ENCODE measurements around the gene THRSP. TPM values are rescaled to one million over a fixed set of nuclear protein-coding genes. Genes with fewer than 3 reads are reported as not detected.
A peak's percentile ranks its signal among the peaks of the same experiment; 100 is the strongest.
"Not testable (repeated sequence)": the region's sequence is repeated elsewhere in the genome, so short reads cannot be mapped to it uniquely, and the experiment has no call there.

THRSP gene, protein sequence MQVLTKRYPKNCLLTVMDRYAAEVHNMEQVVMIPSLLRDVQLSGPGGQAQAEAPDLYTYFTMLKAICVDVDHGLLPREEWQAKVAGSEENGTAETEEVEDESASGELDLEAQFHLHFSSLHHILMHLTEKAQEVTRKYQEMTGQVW
- 3.5 and 4.1 TPM in 2 replicates for total RNA-seq
- polyA plus RNA-seq (2012): 0.52 TPM

DNA sequence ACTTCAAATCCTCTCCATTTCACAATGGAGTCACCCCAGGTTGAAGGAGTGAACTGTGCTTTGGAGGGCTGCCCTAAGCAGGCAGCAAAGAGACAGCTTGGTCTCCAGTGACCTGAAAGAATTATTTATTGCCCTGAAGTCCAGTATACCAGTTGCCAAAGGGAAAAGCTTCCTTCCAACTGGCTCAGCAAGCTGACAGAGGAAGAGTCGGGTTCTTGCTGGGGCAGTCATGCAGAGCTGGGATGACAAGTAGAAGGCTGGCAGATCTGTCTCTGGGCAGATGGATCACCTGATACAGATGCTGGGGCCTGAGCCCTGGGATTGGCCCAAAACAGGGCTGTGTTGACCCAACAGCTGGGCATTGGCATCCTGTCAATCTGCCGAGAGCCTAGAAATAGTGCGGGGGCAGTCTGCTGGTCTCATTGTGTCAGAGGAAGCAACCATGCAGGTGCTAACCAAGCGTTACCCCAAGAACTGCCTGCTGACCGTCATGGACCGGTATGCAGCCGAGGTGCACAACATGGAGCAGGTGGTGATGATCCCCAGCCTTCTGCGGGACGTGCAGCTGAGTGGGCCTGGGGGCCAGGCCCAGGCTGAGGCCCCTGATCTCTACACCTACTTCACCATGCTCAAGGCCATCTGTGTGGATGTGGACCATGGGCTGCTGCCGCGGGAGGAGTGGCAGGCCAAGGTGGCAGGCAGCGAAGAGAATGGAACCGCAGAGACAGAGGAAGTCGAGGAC is at the start of gene THRSP:
Gene THRSP, plus strand, starts transcription at position 422 of the 742 bp plus-strand sequence. Its CDS starts 21 bp downstream, at position 443.
- DNase-seq (ENCODE audit: low read depth): peak; percentile 67

DNA sequence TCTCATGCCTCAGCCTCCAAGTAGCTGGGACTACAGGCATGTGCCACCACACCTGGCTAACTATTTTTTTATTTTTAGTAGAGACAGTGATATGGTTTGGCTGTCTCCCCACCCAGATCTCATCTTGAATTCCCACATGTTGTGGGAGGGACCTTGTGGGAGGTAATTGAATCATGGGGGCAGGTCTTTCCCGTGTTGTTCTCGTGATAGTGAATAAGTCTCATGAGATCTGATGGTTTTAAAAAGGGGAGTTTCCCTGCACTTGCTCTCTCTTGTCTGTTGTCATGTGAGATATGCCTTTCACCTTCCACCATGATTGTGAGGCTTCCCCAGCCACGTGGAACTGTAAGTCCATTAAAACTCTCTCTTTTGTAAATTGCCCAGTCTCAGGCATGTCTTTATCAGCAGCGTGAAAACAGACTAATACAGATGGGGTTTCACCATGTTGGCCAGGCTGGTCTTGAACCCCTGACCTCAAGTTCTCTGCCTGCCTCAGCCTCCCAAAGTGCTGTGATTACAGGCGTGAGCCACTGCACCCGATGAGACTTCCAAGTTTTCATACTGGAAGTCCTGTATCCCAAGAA is 48.6 kb upstream of the THRSP start:
- DNase-seq (ENCODE audit: low read depth): peak; percentile 40

DNA sequence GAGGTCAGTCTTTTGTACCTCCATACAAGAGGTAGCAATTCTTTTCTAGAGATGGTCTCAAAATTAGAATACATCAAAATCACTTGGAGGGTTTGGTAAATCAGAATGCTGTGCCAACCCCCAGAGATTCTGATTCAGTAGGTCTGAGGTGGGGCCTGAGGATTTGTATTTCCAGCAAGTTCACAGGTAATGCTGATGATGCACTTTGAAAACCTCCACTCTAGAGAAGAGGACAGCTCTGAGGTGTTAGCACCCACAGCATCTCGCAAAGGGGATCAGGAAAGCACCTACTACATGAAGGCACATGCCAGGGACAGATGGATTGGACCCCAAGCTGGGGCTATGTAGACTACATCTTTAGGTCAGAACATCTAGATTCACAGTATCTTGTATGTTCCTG is 47.8 kb upstream of the THRSP start:
- no peak for DNase-seq (ENCODE audit: low read depth)

DNA sequence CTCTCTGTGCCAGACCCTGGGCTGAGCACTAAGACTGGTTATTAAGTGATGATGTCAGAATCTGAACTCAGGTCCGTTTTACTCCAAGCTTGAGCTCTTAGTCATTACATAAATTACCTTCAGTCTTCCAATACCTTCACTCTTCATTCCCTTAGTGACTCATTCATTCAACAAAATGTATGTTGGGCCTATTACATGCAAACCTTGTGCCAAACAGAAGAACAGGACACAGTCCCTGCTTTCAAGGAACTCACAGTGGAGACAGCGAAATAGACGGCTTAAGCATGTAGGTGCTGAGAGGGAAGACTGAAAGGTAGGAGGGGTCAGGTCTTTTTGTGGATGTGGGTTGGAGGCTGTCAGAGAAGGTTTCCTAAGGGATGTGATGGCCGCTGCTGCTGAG is 43.9 kb upstream of the THRSP start:
- DNase-seq (ENCODE audit: low read depth): no peak

DNA sequence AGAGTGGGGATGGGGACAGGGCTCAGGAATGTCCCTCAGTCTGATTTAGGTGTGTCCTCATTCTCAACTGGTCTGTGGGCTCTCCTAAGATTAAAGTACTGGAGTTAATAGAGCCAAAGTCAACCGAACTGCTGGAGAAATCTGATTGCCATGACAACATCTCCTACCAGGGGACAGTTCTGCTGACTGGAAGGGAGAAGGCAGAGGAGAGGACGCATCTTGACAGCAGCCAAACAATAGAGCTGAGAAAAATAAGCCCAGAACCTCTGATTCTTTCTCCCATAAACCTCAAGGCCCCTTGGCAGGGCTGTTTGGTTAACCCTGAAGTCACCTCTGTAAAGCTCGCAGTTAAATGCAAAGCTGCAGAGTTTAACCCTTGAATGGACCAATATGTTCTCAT is 43.4 kb upstream of the THRSP start:
- no peak for DNase-seq (ENCODE audit: low read depth)

DNA sequence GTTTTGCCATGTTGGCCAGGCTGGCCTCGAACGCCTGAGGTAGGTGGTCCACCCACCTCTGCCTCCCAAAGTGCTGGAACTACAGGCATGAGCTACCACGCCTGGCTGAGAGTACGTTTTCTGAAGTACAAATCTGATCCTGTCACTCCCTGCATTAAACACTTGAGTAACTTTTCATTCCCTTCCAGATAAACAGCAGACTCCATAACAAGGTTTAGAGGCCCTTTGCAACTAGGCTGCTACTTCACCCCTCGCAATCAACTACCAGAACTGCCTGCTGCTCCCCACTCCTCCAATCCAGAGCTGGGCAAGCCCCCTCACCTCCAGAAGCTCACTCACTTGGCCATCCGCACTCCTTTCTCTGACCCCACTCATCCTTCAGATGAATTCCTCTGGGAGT is 42.0 kb upstream of the THRSP start:
- DNase-seq (ENCODE audit: low read depth): no peak

DNA sequence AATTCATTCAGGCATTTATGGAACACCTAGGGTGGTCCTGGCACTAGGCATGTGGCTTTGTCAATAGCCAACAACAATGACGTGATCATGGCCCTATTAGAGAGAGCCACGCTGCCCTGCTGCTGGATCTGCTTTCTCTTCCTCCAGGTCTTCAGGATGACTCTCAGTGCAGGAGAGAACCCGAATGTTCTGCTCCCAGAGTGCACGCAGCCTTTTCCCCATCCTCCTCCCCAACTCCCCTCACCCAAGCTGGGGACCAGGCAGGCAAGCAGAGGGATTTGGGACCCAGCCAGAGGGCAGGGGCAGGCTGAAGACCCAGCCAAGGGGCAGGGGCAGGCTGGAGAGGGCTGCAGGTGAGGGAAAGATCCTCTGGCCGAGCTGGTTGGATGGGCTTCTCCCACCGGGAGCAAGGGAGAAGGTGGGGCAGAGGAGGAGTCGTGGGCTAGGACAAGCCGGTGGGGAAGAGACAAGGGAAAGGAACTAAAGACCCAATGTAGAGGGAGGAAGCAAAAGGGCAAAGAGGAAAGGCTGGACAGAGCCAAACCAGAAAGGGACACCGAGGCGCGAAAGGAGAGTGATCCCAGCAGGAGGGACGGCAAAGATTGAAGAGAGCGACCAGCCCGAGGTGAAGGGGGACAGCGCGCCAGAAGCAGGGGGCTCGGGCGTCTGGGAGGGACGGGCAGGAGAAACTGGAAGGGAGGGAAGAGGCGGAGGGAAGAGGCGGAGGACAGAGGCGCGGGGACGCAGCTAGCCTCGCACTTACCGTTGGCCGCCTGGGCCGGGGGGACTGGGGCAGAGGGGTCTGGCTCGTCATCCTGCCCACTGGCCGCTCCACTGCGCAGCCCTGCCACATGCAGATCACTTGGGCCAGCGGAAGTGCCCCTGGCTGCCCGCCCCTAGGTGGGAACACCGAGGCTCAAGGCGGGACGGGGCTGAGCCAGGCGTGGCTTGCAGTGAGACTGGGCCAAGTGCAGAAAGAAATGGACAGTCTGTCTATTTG is 41.0 kb upstream of the THRSP start, which contains the start of gene KCTD14:
Gene KCTD14, minus strand, starts transcription at position 880 of the 1,000 bp plus-strand sequence. Its CDS starts 27 bp downstream, at position 853.
- DNase-seq (ENCODE audit: low read depth): no peak

DNA sequence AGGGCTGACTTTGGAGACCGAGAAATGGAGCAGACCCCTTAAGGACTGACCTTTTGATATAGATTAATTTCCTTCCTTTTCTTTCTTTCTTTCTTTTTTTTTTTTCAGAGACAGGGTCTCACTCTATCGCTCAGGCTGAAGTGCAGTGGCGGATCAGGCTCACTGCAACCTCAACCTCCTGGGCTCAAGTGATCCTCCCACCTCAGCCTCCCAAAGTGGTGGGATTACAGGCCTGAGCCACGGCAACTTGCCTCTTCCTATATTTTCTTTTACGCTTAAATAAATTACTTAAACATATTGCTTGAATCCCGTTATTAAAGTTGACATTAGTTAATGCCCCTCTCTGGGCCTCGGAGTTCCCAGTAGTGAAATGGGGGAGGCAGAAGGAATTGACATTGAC is 40.2 kb upstream of the THRSP start:
- no peak for DNase-seq (ENCODE audit: low read depth)

DNA sequence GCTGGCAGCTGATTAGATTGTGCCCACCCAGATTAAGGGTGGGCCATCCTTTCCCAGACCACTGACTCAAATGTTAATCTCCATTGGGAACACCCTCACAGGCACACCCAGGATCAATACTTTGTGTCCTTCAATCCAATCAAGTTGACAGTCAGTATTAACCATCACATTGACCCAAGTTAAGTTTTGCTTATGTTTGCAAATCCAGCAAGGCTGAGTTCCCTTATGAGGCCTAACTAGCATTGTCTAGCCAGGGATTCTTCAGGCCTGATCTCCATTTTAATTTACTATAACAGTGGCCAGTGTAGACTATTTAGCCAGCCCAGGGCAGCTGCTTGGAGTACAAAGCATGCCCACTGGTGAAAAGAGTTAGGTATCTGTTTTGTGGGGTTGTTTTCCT is 38.3 kb upstream of the THRSP start:
- DNase-seq (ENCODE audit: low read depth): no peak

DNA sequence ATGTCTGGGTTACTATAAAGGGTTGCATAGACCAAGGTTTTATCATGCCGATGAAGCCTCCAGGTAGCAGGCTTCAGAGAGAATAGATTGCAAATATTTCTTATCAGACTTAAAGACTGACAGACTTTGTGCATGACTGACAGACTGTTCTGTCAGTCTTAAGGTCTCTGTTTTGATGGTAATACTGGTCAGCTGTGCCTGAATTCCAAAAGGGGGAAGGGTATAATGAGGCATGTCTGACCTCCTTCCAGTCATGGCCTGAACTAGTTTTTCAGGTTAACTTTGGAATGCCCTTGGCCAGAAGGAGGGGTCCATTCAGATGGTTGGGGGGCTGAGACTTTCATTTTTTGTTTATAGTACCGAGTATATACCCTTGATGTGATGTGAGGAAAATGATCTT is 35.9 kb upstream of the THRSP start:
- no peak for DNase-seq (ENCODE audit: low read depth)

DNA sequence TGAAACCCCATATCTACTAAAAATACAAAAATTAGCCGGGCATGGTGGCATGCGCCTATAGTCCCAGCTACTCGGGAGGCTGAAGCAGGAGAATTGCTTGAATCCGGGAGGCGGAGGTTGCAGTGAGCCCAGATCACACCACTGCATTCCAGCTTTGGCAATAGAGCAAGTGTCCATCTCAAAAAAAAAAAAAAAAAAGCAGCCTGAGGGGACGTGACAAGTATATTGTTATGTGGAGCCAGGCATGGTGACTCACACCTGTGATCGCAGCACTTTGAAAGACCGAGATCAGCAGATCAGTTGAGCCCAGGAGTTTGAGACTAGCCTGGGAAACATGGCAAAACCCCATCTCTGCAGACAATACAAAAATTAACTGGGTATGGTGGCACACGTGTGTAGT is 35.2 kb upstream of the THRSP start:
- DNase-seq (ENCODE audit: low read depth): not testable (repeated sequence)

DNA sequence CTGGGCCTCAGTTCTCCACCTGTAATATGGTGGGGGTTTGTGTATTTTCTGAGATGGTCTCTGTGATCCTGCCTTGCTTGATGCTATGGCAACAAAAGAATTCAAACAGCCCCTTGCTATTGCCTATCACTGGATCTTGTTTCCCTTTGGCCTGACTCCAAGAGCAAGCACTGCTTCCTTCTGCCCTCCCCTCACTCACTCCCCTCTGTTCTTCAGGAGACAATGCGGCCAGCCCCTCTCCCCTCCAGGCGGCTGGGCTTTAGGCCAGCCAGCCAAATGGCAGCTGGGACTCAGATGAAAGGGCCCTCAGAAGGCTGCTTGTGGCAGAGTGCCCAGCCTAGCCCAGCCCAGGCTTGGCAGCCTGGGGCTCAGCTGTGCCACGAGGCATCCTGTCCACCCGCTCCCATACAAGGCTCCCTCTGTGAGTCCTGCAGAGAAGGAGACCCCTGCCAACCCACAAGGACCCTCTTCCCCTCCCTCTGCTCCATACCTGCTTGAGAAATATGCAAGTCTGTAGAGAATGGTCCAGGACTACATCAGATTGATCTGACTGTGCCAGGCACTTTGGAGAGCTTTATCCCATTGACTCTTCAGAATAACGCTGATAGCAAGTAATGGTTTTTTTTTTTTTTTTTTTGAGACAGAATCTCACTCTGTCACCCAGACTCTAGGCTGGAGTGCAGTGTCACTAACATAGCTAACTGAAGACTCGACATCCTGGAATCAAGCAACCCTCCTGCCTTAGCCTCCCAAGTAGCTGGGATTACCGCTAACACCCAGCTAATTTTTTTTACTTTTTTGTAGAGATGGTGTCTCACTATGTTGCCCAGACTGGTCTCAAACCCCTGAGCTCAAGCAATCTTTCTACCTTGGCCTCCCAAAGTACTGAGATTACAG is 33.0 kb upstream of the THRSP start:
- peak; percentile 97 for DNase-seq (ENCODE audit: low read depth)

DNA sequence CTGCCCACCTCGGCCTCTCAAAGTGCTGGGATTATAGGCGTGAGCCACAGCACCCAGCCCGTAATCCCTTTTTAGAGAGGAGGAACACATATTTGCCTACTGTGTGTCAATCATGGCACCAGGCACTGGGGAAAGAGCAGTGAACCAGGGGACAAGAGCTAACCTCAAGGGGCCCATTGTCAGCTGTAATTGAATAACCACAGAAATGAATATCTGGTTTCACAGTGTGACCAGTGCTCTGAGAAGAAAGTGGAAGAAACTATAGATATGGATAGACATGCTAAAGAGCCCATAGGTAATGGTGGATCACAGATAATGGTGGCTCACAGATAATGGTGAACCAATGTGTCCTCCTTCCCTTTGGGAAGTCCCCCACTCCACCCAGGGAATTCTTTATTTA is 32.0 kb upstream of the THRSP start:
- DNase-seq (ENCODE audit: low read depth): peak; percentile 48

DNA sequence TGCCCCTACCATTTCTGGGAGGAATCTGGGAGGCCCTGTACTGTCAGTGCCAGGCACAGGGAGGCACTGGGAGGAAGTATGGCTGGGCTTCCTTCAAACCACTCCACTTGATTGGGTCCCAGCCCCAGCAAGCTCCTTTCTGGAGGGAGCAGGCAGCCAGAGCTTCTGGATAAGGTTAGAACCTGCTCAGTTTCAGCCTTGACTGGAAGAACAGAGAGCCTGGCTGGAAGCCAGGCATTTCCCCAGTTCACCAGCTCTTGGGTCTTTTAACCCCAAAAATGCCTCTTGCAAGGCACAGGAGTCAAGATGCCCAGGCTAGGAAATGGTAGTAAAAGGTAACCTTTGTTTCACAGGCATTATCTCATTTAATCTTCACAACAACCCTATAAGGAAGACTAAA is 31.6 kb upstream of the THRSP start:
- DNase-seq (ENCODE audit: low read depth): no peak

DNA sequence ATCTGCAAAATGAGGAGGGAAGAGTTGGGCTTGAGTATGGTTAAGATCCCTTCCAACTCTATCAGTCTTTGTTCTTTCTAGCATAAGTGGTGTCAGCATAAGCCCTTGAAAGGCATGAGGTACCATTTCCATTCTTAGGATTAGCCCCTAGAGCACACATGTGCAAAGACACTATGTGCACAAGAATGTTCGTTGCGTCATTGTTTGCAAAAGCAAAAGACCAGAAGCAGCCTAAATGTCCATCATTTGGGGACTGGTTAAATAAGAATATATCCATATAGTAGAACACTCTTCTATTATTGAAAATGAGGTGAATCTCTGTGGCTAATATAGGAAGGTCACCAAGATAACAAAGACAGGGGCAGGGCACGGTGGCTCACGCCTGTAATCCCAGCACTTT is 30.6 kb upstream of the THRSP start:
- no peak for DNase-seq (ENCODE audit: low read depth)

DNA sequence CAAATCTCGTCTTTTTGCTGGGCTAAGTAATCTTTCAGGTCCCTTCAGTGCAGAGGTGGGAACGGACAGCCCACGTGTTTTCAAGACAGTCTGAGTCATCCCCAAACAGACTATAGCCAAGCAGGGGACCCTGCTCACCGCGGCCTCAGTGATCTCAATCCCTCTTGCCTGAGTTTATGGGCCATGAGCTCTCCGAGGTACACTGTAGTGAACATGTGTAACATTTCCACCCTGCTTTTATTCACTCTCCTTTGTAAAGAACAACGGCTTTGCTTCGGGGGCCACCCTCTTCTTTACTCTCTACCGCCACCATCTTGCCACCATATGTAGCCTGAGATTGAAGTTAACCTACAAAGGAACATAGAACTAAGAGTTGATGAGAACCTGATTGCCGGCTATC is 29.0 kb upstream of the THRSP start:
- DNase-seq (ENCODE audit: low read depth): no peak

DNA sequence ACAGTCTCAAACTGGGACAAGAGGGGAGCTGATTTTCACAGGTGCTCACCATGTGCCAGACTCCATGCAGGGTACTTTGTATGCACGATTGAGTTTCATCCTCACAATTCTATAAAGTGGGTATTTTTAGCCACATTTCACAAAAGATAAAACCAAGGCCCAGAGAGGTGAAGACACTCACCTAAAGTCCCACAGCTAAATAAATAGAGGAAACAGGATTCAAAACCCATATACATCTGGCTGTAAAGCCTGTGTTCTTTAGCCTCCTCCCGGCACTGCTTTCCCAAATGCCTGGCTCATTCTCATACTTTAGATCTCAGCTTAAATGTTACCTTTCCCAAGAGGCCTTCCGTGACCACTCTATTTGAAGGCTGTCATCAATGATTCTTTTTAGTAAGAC is 27.3 kb upstream of the THRSP start:
- DNase-seq (ENCODE audit: low read depth): no peak

DNA sequence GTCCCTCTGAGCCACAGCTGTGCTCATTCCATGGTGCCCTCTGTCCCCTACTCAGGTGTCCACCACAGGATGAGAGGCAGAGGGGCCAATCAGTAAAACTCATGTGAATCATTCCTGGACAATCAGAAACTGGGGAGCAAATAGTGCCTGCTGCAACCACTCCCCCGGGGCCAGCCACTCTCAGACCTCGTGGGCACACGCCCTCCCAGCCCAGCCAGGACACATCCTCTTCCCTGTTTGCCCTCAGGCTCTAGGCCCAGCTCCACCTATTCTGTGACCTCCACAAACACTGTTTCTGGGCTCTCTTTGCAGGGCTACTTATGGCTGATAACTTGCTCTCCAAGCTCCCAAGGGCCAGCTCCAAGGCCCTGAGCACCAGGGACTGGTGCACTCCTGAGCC is 26.6 kb upstream of the THRSP start:
- peak; percentile 28 for DNase-seq (ENCODE audit: low read depth)

DNA sequence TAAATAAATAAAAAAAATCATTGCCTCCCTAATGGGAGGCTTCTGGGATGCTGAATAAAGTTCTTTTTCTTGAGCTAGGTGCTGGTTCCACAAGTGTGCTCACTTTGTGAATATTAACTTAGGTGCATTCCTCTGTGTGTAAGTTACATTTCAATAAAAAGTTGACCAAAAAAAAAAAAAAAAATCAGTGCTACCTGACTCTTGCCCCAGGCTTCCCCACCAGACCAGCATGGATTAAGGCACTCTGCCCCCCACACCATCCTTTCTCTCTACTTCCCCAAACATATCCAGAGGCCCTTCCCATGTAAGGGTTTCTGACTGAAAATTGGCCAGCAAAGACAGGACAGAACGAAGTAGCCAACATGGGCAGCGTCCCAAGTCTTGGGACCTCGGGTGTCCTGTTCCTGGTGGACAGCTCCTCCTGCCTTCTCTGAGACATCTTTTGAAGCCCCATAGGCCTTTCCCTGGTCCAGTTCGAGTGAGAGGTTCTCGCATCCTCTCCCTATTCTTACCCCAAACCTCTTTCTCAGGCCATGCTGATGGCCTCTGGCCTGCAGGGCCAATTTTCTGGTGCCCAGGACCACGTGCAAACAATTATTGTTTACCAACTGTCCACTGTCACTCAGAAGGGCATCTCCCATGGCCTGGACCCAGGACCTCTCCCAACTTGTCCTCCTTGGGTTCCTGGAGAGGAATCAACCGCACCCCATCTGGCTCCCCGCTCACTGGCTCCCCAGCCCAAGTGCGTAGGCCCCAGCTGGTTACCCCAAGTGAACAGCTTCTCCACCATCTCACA is 25.6 kb upstream of the THRSP start:
- no peak for DNase-seq (ENCODE audit: low read depth)
